Ovary (tissue), 3 donors: Measurements from ENCODE around the gene MCFD2.

Experiments
- POLR2A ChIP-seq: fragments of 450-650 bp; IDR thresholded peaks from one replicate; pipeline ENCODE4 v1.6.1; 2017; ENCODE audit warnings: antibody characterized with exemption, mild to moderate bottlenecking, moderate library complexity
- TF ChIP-seq, protein P1 (sequence below), 3 donors: fragments of 450-650 bp in 2 of 3; fragments of 200-600 bp in 1 of 3; IDR thresholded peaks; one replicate each; pipeline versions ENCODE4 v1.5.1 to v1.8.0; 2016 to 2022; ENCODE audit warnings: antibody characterized with exemption in 3 of 3, mild to moderate bottlenecking in 1 of 3
- donor health status: DM: no; HTN: no; CAD: no.

DNA sequence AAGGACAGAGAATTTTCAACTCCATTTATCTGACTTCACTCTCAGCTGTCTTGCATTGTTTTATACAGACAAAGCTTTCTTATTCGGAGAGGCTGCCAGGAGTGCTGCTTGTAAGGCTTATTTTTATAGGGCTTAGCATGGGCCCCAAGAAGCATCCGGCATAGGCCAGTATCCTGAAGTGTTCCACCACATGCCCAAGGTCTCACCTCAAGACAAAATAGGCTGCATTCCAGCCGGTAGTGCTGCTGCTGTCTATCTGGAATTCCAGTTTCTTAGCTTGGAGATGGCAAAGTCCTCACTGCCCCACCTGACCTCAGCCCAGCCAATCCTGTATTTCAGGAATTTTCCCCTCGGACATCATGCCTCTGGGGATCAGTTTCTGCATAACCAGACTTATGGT, 47.6 kb upstream of the MCFD2 start:
- no peak for TF ChIP-seq POLR2A
- TF ChIP-seq, protein P1, sequence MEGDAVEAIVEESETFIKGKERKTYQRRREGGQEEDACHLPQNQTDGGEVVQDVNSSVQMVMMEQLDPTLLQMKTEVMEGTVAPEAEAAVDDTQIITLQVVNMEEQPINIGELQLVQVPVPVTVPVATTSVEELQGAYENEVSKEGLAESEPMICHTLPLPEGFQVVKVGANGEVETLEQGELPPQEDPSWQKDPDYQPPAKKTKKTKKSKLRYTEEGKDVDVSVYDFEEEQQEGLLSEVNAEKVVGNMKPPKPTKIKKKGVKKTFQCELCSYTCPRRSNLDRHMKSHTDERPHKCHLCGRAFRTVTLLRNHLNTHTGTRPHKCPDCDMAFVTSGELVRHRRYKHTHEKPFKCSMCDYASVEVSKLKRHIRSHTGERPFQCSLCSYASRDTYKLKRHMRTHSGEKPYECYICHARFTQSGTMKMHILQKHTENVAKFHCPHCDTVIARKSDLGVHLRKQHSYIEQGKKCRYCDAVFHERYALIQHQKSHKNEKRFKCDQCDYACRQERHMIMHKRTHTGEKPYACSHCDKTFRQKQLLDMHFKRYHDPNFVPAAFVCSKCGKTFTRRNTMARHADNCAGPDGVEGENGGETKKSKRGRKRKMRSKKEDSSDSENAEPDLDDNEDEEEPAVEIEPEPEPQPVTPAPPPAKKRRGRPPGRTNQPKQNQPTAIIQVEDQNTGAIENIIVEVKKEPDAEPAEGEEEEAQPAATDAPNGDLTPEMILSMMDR (IDR thresholded peaks at IDR 0.05): no peak
